Activated T-cell treated with anti-CD3 and anti-CD28 coated beads, Interleukin-2, amount 50 U/mL, for 4 hours (primary cell): ENCODE results near the gene VASP. TPM values are rescaled to one million over a fixed set of nuclear protein-coding genes. Genes with fewer than 3 reads are reported as not detected.

Experiments
- ATAC-seq, 2 donors: fragments of 200-7000 bp; cut with Tn5 transposase; one replicate each; pipeline ENCODE4 v1.10.0; 2021
- DNase-seq: peaks from one replicate; pipeline ENCODE4 v3.0.0-alpha.2; 2020
- H3K27me3 Mint-ChIP-seq: one replicate; pipeline ENCODE4 v1.8.0; 2021; ENCODE audit warnings: low read depth, mixed read lengths
- H3K36me3 Mint-ChIP-seq: one replicate; pipeline ENCODE4 v1.8.0; 2022; ENCODE audit warnings: mixed read lengths; ENCODE audit not compliant: insufficient read depth
- H3K4me1 Mint-ChIP-seq: one replicate; pipeline ENCODE4 v1.8.0; 2021; ENCODE audit warnings: low read depth, mixed read lengths
- H3K4me3 Mint-ChIP-seq: one replicate; pipeline ENCODE4 v1.8.0; 2021; ENCODE audit warnings: mild to moderate bottlenecking, moderate library complexity, mixed read lengths
- H3K9me3 Mint-ChIP-seq: one replicate; pipeline ENCODE4 v1.8.0; 2021; ENCODE audit warnings: mixed read lengths
- total RNA-seq, 3 donors: library from RNA; stranded (reverse); gene quantifications; one replicate each; pipeline ENCODE4 v1.2.1, GENCODE V29; 2021

The VASP gene
- 100 to 1,000 TPM; 135 to 164 (median 157) TPM for total RNA-seq

GRCh38 chr19:45506989-45507871 lies at the start of gene VASP:
VASP (plus strand) TSS chr19:45507479; CDS start chr19:45507772, 293 bp downstream.
- DNase-seq: peak; percentile 86
- no peaks in the 10 kb centered on the region for H3K27me3 Mint-ChIP-seq
- no peaks in the 10 kb centered on the region for H3K9me3 Mint-ChIP-seq
- H3K4me1 Mint-ChIP-seq: peaks cover 38% of the 10 kb centered on the region
- no peaks in the 10 kb centered on the region for H3K36me3 Mint-ChIP-seq
- ATAC-seq: peak; percentile 69 to 70
- peak within 1 kb of the TSS; percentile 89 for H3K4me3 Mint-ChIP-seq

GRCh38 chr19:45457776-45458175 lies 49.5 kb upstream of the VASP start:
- no peaks in the 10 kb centered on the region for H3K36me3 Mint-ChIP-seq
- H3K9me3 Mint-ChIP-seq: no peaks in the 10 kb centered on the region
- H3K4me1 Mint-ChIP-seq: peaks cover 21% of the 10 kb centered on the region
- H3K27me3 Mint-ChIP-seq: peaks cover 4% of the 10 kb centered on the region
- no peak overlapping the region for H3K4me3 Mint-ChIP-seq
- ATAC-seq (no peak), DNase-seq (no peak)

- Mint-ChIP-seq H3K4me1 (peaks cover 7% of the 10 kb centered on the region), H3K9me3 (no peaks in the 10 kb centered on the region), H3K27me3 (peaks cover 4% of the 10 kb centered on the region), H3K36me3 (no peaks in the 10 kb centered on the region), H3K4me3 (no peak overlapping the region)
- DNase-seq (no peak), ATAC-seq (no peak)
Measured at GRCh38 chr19:45460807-45461347, 46.4 kb upstream of the VASP start.

GRCh38 chr19:45462174-45462573 lies 45.1 kb upstream of the VASP start:
- Mint-ChIP-seq H3K9me3 (no peaks in the 10 kb centered on the region), H3K27me3 (peaks cover 5% of the 10 kb centered on the region), H3K36me3 (no peaks in the 10 kb centered on the region), H3K4me1 (peaks cover 3% of the 10 kb centered on the region), H3K4me3 (no peak overlapping the region)
- DNase-seq: no peak
- ATAC-seq: no peak

- no peak for DNase-seq
- H3K4me3 Mint-ChIP-seq: no peak overlapping the region
- no peaks in the 10 kb centered on the region for H3K9me3 Mint-ChIP-seq
- H3K36me3 Mint-ChIP-seq: no peaks in the 10 kb centered on the region
- ATAC-seq: no peak
- H3K4me1 Mint-ChIP-seq: peaks cover 7% of the 10 kb centered on the region
- peaks cover 5% of the 10 kb centered on the region for H3K27me3 Mint-ChIP-seq
Measured at GRCh38 chr19:45463241-45463640, 44.0 kb upstream of the VASP start.

GRCh38 chr19:45464274-45464673 lies 43.0 kb upstream of the VASP start:
- peaks cover 5% of the 10 kb centered on the region for H3K27me3 Mint-ChIP-seq
- DNase-seq: no peak
- H3K4me3 Mint-ChIP-seq: no peak overlapping the region
- no peaks in the 10 kb centered on the region for H3K36me3 Mint-ChIP-seq
- no peaks in the 10 kb centered on the region for H3K9me3 Mint-ChIP-seq
- ATAC-seq: no peak
- H3K4me1 Mint-ChIP-seq: peaks cover 9% of the 10 kb centered on the region

- no peak overlapping the region for H3K4me3 Mint-ChIP-seq
Measured at GRCh38 chr19:45464852-45465441, 42.3 kb upstream of the VASP start.

GRCh38 chr19:45467115-45467455 lies 40.2 kb upstream of the VASP start:
- Mint-ChIP-seq H3K4me1 (peaks cover 26% of the 10 kb centered on the region), H3K9me3 (no peaks in the 10 kb centered on the region), H3K27me3 (peaks cover 1% of the 10 kb centered on the region), H3K36me3 (peaks cover 7% of the 10 kb centered on the region), H3K4me3 (peak overlapping the region; percentile 90)
- no peak for ATAC-seq
- no peak for DNase-seq

More at GRCh38 chr19:45464852-45465441, 42.3 kb upstream of the VASP start:
- H3K36me3 Mint-ChIP-seq: no peaks in the 10 kb centered on the region
- H3K9me3 Mint-ChIP-seq: no peaks in the 10 kb centered on the region
- ATAC-seq (no peak), DNase-seq (no peak)
- peaks cover 16% of the 10 kb centered on the region for H3K4me1 Mint-ChIP-seq
- H3K27me3 Mint-ChIP-seq: peaks cover 5% of the 10 kb centered on the region

GRCh38 chr19:45467456-45468158 lies 39.7 kb upstream of the VASP start, which contains the start of gene FOSB:
FOSB (plus strand) TSS chr19:45467996; CDS start chr19:45468587, 591 bp downstream.
- Mint-ChIP-seq H3K27me3 (peaks cover 1% of the 10 kb centered on the region), H3K4me1 (peaks cover 26% of the 10 kb centered on the region), H3K9me3 (no peaks in the 10 kb centered on the region), H3K36me3 (peaks cover 10% of the 10 kb centered on the region), H3K4me3 (peak within 1 kb of the TSS; percentile 90)
- peak; percentile 32 to 36 for ATAC-seq
- peak; percentile 93 for DNase-seq

GRCh38 chr19:45468159-45468651 lies 39.1 kb upstream of the VASP start:
- H3K36me3 Mint-ChIP-seq: peaks cover 14% of the 10 kb centered on the region
- H3K27me3 Mint-ChIP-seq: peaks cover 1% of the 10 kb centered on the region
- H3K4me1 Mint-ChIP-seq: peaks cover 26% of the 10 kb centered on the region
- peak; percentile 38 for DNase-seq
- peak overlapping the region; percentile 90 for H3K4me3 Mint-ChIP-seq
- ATAC-seq: no peak
- no peaks in the 10 kb centered on the region for H3K9me3 Mint-ChIP-seq

GRCh38 chr19:45468803-45469131 lies 38.5 kb upstream of the VASP start:
- peaks cover 14% of the 10 kb centered on the region for H3K36me3 Mint-ChIP-seq
- ATAC-seq: peak; percentile 51 to 54
- DNase-seq: no peak
- H3K4me3 Mint-ChIP-seq: peak overlapping the region; percentile 90
- peaks cover 1% of the 10 kb centered on the region for H3K27me3 Mint-ChIP-seq
- H3K4me1 Mint-ChIP-seq: peaks cover 26% of the 10 kb centered on the region
- no peaks in the 10 kb centered on the region for H3K9me3 Mint-ChIP-seq

- H3K4me3 Mint-ChIP-seq: peak overlapping the region; percentile 90
- peak; percentile 89 for DNase-seq
- no peaks in the 10 kb centered on the region for H3K9me3 Mint-ChIP-seq
- ATAC-seq: peak; percentile 83 to 86
- H3K36me3 Mint-ChIP-seq: peaks cover 14% of the 10 kb centered on the region
- peaks cover 26% of the 10 kb centered on the region for H3K4me1 Mint-ChIP-seq
- peaks cover 1% of the 10 kb centered on the region for H3K27me3 Mint-ChIP-seq
Measured at GRCh38 chr19:45469132-45469944, 37.9 kb upstream of the VASP start.

- H3K4me3 Mint-ChIP-seq: peak overlapping the region; percentile 90
- peaks cover 1% of the 10 kb centered on the region for H3K27me3 Mint-ChIP-seq
- H3K9me3 Mint-ChIP-seq: no peaks in the 10 kb centered on the region
- peaks cover 16% of the 10 kb centered on the region for H3K36me3 Mint-ChIP-seq
- peaks cover 30% of the 10 kb centered on the region for H3K4me1 Mint-ChIP-seq
- ATAC-seq: no peak
- no peak for DNase-seq
Measured at GRCh38 chr19:45469945-45470761, 37.1 kb upstream of the VASP start.
